Vagina (tissue), 2 donors: Measurements from ENCODE around the gene CLDN22.

Experiments used
- POLR2AphosphoS5 ChIP-seq, 2 donors: sonication (generic); formaldehyde crosslinking; IDR thresholded peaks; one replicate each; pipeline ENCODE4 v1.9.0; 2017; ENCODE audit warnings: antibody characterized with exemption in 2 of 2, mild to moderate bottlenecking in 2 of 2, low read depth in 1 of 2; ENCODE audit not compliant: insufficient read depth in 1 of 2
- TF ChIP-seq, protein P1 (sequence below), 3 experiments: fragments of 450-650 bp in 2 of 3; fragments of 200-600 bp in 1 of 3; sonication (generic) in 1 of 3; IDR thresholded peaks; one replicate each; pipeline ENCODE4 v1.5.1; 2017 to 2019; ENCODE audit warnings: antibody characterized with exemption in 3 of 3, mild to moderate bottlenecking in 2 of 3, moderate library complexity in 2 of 3

DNA sequence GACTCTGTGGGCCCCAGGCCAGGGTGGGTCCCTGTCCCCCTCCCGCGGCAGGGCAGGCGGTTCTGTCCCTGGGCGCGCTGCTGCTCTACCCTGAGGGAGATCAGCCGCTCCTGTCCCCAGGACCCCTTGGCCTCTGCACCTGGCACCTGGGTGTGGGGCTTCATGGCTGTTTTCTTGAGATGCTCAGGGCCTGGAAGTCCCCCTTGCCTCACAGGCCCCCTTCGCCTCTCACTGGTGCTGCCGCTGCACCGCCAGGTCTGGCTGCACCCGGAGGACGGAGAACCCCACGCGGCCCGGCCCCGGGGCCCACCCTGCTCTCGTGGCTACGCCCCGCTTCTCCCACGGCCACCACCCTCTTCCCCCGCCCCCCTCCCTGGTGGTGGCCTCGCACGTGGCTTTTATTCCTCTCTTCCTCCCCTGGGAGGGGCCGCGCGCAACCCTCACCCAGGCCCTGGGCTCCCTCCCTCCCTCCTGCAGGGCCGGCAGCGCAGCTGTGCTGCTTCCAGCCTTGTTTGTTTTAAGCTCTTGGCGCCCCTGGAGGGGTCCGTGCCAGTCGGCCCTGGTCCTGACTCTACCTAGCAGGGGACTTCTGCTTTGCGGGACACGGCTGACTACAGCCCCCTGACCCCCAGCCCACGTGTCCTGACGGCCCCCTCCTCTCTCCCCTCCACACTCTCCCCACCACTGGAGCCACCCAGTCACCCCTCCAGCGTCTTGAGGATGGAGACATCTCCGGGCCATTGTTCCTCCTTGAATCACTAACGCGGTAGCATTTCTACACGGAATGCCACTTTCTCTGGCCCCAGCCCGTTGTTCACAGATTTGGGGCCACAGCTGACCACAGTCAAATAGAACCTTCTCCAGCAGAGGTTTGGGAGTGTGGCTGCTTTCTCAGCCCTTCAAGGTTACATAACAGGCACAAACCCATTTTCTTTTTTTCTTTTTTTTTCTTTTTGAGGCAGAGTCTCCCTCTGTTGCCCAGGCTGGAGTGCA is 22.8 kb upstream of the CLDN22 start:
- TF ChIP-seq, protein P1, sequence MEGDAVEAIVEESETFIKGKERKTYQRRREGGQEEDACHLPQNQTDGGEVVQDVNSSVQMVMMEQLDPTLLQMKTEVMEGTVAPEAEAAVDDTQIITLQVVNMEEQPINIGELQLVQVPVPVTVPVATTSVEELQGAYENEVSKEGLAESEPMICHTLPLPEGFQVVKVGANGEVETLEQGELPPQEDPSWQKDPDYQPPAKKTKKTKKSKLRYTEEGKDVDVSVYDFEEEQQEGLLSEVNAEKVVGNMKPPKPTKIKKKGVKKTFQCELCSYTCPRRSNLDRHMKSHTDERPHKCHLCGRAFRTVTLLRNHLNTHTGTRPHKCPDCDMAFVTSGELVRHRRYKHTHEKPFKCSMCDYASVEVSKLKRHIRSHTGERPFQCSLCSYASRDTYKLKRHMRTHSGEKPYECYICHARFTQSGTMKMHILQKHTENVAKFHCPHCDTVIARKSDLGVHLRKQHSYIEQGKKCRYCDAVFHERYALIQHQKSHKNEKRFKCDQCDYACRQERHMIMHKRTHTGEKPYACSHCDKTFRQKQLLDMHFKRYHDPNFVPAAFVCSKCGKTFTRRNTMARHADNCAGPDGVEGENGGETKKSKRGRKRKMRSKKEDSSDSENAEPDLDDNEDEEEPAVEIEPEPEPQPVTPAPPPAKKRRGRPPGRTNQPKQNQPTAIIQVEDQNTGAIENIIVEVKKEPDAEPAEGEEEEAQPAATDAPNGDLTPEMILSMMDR (IDR thresholded peaks at IDR 0.05), result no peak
- TF ChIP-seq POLR2AphosphoS5 (IDR thresholded peaks at IDR 0.05; ENCODE audit: insufficient read depth in 1 of 2, low read depth in 1 of 2), result no peak
